ENCODE data around the gene UBA1. TPM values are rescaled to one million over a fixed set of nuclear protein-coding genes. Genes with fewer than 3 reads are reported as not detected.

The UBA1 gene
- total and polyA plus RNA-seq, 9 donors, result 90.0 to 196 (median 155) TPM

DNA sequence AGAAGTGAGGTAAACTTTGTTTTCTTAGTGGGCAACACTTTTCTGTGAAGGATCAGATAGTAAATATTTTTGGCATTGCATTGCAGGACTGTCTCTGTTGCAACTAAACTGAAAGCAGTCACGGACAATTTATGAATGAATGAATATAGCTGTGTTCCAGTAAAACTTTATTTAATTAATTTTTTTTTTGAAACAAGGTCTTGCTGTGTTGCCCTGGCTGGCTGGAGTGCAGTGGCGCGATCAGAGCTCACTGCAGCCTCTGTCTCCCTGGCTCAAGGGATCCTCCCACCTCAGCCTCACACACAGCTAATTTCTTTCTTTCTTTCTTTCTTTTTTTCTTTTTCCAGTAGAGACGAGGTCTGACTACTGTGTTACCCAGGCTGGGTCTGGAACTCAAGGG is 32.8 kb upstream of the UBA1 start:
- Histone ChIP-seq H3K9me3 (no peaks in the 10 kb centered on the region), H3K27ac (no peak overlapping the region), H3K4me1 (ENCODE audit: insufficient read depth) (no peaks in the 10 kb centered on the region), H3K36me3 (no peaks in the 10 kb centered on the region), H3K4me3 (no peak overlapping the region), H3K27me3 (no peaks in the 10 kb centered on the region)
- no peak for DNase-seq
- TF ChIP-seq EP300 (IDR thresholded peaks at IDR 0.05) (no peak), POLR2A (IDR thresholded peaks at IDR 0.05) (no peak), CTCF (IDR thresholded peaks at IDR 0.05) (no peak)
- WGBS, 3 donors, result 73% methylated on average over 4 of the region's 4 CpGs
- intact Hi-C loops (cut with DNase I), result no loop called here

GRCh38 chrX:47162927-47163583 is 30.6 kb upstream of the UBA1 start:
- Histone ChIP-seq H3K36me3 (no peaks in the 10 kb centered on the region), H3K4me3 (no peak overlapping the region), H3K4me1 (ENCODE audit: insufficient read depth) (no peaks in the 10 kb centered on the region), H3K27me3 (no peaks in the 10 kb centered on the region), H3K27ac (no peak overlapping the region), H3K9me3 (no peaks in the 10 kb centered on the region)
- no peak for TF ChIP-seq POLR2A (IDR thresholded peaks at IDR 0.05)
- TF ChIP-seq EP300 (IDR thresholded peaks at IDR 0.05), result no peak
- no peak for TF ChIP-seq CTCF (IDR thresholded peaks at IDR 0.05)
- WGBS, 3 donors, result 85 to 90% (median 90%) methylated on average over 5 of the region's 5 CpGs
- DNase-seq, result no peak
- intact Hi-C loops (cut with DNase I), result no loop called here

DNA sequence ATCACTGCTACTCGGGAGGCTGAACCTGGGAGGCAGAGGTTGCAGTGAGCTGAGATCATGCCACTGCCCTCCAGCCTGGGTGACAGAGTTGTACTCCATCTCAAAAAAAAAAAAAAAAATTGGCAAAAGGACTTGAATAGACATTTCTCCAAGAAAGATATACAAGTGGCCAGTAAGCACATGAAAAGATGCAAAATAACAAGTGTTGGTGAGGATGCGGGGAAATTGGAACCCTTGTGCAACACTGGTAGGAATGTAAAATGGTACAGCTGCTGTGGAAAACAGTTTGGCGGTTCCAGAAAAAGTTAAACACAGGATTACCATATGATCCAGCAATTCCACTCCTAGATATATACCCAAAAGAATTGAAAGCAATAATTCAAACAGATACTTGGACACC is 29.2 kb upstream of the UBA1 start:
- Histone ChIP-seq H3K27ac (no peak overlapping the region), H3K4me1 (ENCODE audit: insufficient read depth) (no peaks in the 10 kb centered on the region), H3K27me3 (no peaks in the 10 kb centered on the region), H3K9me3 (no peaks in the 10 kb centered on the region), H3K4me3 (no peak overlapping the region), H3K36me3 (no peaks in the 10 kb centered on the region)
- intact Hi-C loops (cut with DNase I), result no loop called here
- 93 to 96% (median 94%) methylated on average over 3 of the region's 3 CpGs for WGBS, 3 donors
- no peak for TF ChIP-seq POLR2A (IDR thresholded peaks at IDR 0.05)
- TF ChIP-seq CTCF (IDR thresholded peaks at IDR 0.05), result no peak
- TF ChIP-seq EP300 (IDR thresholded peaks at IDR 0.05), result no peak
- DNase-seq, result no peak

DNA sequence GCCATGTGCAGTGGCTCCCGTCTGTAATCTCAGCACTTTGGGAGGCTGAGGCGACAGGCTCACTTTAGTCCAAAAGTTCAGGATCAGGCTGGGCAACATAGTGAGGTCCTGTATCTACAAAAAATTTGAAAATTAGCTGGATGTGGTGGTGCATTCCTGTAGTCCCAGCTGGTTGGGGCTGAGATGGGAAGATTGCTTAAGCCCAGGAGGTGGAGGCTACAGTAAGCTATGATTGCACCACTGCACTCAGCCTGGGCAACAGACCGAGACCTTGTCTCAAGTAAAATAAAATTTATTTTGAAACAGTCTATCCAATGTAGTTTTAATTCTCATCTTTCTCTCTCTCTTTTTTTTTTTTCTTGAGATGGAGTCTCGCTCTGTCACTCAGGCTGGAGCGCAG is 27.5 kb upstream of the UBA1 start:
- Histone ChIP-seq H3K27ac (no peak overlapping the region), H3K4me3 (no peak overlapping the region), H3K4me1 (ENCODE audit: insufficient read depth) (no peaks in the 10 kb centered on the region), H3K9me3 (no peaks in the 10 kb centered on the region), H3K27me3 (no peaks in the 10 kb centered on the region), H3K36me3 (no peaks in the 10 kb centered on the region)
- TF ChIP-seq CTCF (IDR thresholded peaks at IDR 0.05) (no peak), EP300 (IDR thresholded peaks at IDR 0.05) (no peak), POLR2A (IDR thresholded peaks at IDR 0.05) (no peak)
- peak in 1 of 5 donors; percentile 1 for DNase-seq
- intact Hi-C loops (cut with DNase I), result no loop called here
- WGBS, 3 donors, result 84 to 88% (median 85%) methylated on average over 5 of the region's 5 CpGs
